ENCODE measurements around the gene PTBP3.

DNA sequence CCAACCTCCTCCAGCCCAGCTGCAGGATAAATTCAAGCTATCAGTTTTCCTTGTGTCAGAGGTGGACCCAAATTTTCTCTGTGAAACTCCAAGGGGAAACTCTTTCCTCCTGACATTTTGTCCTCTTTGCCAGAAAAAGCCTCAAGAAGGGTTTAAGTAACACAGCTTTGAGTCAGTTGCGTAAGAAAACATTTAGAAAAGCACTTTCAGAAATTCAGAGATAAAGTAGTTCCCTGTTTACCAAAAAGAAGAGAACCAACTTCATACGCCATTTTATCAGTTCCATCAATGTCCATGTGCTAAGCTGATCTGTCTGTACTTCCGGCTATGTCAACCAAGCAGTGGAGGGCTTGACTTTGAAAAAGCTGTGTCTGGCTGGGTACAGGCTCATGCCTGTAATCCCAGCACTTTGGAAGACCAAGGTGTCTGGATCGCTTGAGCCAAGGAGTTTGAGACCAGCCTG lies 138.4 kb downstream of the PTBP3 start:
- TF ChIP-seq TAF1 (IDR thresholded peaks at IDR 0.05; ENCODE audit: low read depth) (no peak), EP300 (conservative IDR thresholded peaks at IDR 0.05; ENCODE audit: poor library complexity, severe bottlenecking) (no peak), SMC3 (conservative IDR thresholded peaks at IDR 0.05; ENCODE audit: poor library complexity) (no peak), EZH2 (IDR thresholded peaks at IDR 0.05; ENCODE audit: borderline replicate concordance, insufficient read depth, low read length, poor library complexity, severe bottlenecking) (no peak), POLR2AphosphoS5 (IDR thresholded peaks at IDR 0.05) (no peak)
- TF ChIP-seq, protein P1, sequence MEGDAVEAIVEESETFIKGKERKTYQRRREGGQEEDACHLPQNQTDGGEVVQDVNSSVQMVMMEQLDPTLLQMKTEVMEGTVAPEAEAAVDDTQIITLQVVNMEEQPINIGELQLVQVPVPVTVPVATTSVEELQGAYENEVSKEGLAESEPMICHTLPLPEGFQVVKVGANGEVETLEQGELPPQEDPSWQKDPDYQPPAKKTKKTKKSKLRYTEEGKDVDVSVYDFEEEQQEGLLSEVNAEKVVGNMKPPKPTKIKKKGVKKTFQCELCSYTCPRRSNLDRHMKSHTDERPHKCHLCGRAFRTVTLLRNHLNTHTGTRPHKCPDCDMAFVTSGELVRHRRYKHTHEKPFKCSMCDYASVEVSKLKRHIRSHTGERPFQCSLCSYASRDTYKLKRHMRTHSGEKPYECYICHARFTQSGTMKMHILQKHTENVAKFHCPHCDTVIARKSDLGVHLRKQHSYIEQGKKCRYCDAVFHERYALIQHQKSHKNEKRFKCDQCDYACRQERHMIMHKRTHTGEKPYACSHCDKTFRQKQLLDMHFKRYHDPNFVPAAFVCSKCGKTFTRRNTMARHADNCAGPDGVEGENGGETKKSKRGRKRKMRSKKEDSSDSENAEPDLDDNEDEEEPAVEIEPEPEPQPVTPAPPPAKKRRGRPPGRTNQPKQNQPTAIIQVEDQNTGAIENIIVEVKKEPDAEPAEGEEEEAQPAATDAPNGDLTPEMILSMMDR (IDR thresholded peaks at IDR 0.05; ENCODE audit: poor library complexity, severe bottlenecking): no peak

All from neural cell (in vitro differentiated cells).